ENCODE measurements around the gene CFAP54. TPM values are rescaled to one million over a fixed set of nuclear protein-coding genes. Genes with fewer than 3 reads are reported as not detected.

The CFAP54 gene
- total RNA-seq, 2 donors from 2014 or later: 0.90 to 1.2 TPM

DNA sequence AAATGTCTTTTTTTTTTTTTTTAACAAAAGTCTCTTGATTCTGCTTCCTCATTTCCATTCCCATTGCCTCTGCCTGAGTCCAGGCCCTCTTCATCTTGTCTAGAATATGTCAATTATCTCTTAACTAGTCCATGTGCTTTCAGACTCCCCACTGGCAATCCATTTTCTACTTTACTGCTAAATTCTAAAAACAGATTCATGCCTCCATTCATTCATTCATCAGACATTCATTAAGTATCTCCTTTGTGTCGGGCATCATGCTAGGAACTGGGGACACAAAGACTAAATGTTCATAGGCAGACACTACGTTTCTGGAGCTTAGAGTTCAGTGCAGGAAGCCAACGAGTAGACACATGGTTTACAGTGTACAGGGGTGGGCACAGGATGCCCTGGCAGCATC is 408.0 kb downstream of the CFAP54 start:
- DNase-seq (ENCODE audit: low spot score): no peak
- intact Hi-C loops (cut with DNase I): no loop called here

DNA sequence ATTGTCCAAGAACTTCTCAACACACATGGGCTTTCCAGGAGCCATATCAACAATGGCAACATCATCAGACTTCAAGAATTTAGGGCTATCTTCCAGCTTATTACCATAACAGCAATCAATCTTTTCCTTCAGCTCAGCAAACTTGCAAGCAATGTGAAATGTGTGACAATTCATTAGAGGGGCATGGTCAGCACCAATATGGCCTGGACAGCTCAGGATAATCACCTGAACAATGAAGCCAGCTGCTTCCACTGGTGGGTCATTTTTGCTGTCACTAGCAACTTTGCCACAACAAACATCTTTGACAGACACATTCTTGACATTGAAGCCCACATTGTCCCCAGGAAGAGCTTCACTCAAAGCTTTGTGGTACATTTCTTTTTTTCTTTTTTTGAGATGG is 411.8 kb downstream of the CFAP54 start:
- intact Hi-C loops (cut with DNase I): no loop called here
- no peak for DNase-seq (ENCODE audit: low spot score)

DNA sequence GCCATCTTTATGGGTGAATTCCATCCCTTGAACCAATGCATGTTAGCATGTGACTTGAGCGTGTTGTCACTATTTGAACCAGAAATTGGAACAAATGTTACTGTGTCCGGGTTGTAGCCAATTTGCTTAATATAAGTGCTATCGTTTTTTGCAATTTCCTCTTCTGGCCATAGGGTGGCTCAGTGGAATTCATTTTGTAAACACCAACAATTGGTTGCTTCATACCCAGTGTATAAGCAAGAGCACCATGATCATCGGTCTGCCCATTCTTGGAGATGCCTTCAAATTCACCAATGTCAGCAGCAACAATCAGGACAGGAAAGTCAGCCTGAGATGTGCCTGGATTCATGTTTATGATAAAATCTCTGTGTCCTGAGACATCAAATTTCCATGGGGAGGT is 412.7 kb downstream of the CFAP54 start:
- no peak for DNase-seq (ENCODE audit: low spot score)
- intact Hi-C loops (cut with DNase I): no loop called here

DNA sequence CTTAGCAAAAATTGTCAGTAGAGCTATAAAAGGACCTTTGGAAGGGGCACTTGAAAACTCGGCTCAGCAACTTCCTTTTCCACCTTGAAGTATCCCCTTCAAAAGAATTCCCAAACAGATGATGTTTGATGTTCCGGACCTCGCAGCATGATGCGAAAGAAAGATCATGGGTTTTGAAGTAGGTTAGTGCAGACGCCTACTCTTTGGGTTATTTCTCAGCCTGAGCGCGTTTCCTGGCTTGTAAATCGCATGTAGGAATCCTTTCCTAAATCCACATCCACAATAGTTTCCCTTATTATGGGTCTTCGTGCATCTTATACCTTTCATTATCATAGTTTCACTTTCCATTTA is 417.1 kb downstream of the CFAP54 start:
- intact Hi-C loops (cut with DNase I): no loop called here
- DNase-seq (ENCODE audit: low spot score): no peak

DNA sequence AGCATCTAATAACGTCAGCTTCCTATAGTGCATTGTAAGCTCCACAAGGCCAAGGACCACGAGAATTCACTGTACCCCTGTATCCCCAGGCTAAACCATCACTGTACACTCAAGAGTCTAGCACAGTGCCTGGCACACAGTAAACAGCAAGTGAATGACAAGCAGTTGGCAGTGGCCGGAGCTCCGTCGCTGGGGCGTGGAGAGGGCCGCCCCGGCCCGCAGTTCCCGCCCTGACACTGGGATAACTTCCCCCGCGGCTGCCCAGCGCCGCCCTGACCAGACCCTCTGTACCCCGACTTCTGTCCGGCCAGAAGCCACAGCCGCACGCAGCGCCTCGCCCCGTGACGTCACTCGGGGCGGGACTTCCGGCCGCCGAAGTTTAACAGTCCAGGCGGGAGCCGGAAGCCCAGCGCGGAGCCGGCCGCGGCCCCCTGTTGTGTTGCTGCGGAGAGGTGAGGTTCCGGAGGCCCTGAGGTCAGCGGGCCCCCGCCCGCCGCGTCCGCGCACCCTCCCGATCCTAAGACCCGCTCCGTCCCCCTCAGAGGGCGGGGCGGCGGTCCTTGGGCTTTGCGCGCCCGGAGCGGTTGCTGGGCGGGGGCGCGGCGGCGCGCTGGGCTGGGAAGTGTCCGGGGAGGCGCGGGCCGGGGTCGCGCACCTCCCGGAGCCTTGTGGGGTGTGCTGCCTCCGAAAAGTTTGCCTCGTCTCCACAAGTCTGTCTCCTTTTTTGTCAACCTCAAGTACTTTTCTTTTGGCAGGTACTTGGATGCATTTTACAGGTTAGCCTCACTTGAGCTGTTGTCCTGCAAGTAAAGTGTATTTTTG is 417.7 kb downstream of the CFAP54 start, which contains the start of gene NEDD1:
TSS of gene NEDD1 (plus strand) at position 409 of the 822 bp plus-strand sequence. CDS start 2,503 bp downstream, outside the sequence.
- DNase-seq (ENCODE audit: low spot score): peak; percentile 96
- intact Hi-C loops (cut with DNase I): no loop called here

DNA sequence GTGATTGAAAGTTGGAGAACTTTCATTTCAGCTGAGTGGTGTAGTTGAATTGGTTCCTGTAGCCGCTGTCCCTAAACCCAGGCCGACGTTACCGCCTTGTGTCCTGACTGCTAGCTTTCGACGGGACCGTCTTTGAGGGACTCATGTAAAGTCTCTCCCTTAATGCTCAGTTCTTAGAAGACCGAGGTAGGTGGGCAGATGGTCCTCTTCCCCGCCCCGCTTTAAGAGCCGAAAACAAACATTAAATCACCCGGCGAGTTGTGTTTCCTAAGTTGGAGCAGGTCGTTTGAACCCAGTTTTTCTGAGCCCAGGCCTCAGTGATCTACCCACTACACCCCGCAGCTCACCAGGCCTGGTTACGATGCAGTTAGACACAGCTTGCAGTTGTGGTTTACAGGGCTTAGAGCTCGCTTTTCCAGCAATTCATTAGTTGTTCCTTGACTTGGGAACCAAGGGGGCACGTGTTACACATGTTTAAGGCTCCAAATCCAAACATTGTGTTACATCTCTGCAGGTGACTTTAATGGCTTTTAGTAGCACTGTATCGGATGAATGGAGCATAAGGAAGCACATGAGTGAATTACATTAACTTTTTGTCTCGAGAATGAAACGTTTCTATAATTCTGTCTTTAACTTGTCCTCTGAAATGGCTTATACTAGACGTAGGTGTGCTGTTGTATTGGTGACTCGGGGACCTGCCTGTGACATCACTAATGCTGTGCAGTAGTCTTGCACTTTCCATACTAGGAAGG is 418.5 kb downstream of the CFAP54 start:
- DNase-seq (ENCODE audit: low spot score): no peak
- intact Hi-C loops (cut with DNase I): no loop called here

DNA sequence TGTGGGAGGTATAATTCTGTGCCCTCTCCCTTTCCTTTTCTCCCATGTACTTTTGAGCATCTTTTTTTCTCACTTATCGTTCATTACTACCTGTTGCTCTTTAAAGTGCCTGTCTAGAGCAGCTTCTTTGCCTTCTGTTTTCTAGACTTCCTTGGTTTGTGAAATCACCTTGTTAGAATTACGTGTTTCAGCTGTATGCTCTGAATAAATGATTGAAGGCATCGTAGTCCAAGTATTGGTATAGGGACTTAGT is 419.0 kb downstream of the CFAP54 start:
- intact Hi-C loops (cut with DNase I): no loop called here
- DNase-seq (ENCODE audit: low spot score): no peak

DNA sequence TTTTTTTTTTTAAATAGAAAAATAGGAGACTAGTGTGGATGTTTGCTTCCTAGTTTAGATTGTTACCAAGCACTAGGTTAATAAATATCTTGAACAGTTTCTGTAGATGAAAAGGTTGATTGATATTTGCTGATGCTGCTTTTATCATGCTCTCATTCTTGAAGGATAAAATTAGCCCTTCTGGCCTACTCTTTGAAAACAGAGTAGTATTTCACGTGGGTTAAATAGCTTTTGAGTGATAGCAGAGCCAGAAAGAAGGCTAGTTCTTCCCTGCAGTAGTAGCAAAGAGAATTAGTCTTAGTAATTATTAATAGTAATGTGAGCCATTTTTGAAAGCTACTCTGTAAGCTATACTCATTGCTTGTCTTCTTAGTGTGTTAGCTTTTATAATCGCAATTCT is 422.9 kb downstream of the CFAP54 start:
- DNase-seq (ENCODE audit: low spot score): no peak
- intact Hi-C loops (cut with DNase I): no loop called here

DNA sequence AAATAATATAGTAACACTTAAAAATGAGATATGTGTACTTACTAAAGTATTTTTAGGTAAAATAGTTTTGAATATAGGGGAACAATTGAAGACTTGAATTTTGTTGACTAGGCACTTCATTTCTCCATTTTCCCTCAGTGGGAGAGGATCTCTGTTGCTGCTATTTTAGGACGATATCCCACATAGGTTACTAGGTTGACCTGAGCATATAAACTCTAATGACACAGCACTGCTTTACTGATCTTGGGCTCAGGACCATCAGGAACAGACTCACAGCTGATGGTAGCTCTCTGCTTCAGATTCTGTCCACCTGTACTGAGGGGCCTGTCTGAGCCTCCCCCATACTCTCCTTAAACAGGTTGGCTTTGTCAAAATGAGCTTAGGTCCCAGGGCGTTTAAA is 423.6 kb downstream of the CFAP54 start:
- intact Hi-C loops (cut with DNase I): no loop called here

DNA sequence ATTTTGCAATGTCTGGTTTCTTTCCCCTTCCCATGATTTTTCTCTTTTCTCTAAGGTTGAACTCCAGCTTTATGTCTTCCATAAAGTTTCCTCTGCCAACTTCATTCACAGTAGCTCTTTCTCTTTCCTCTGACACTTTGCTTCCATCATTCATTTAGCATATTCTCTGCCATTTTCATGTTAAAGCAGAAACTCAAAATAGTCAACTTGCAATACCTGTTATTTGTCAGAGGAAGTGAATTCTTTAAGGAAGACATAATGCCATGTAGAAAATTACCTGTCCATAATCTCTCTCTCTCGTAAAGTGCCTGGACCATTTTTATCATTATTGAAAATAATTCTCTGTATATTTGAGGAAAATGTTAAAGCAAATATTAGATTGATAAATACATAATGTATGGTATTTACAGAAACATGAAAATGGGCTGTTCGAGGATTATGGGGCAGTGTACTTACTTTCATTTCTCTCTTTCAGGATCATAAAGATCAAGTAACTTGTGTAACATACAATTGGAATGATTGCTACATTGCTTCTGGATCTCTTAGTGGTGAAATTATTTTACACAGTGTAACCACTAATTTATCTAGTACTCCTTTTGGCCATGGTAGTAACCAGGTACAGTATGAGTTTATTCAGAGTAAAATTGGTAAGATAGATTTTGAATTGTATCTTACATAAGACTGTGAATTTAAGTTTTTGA is 430.3 kb downstream of the CFAP54 start:
- no peak for DNase-seq (ENCODE audit: low spot score)

More for the DNA sequence above, 423.6 kb downstream of the CFAP54 start:
- DNase-seq (ENCODE audit: low spot score): no peak

More for the DNA sequence above, 430.3 kb downstream of the CFAP54 start:
- intact Hi-C loops (cut with DNase I): no loop called here

Other genes with a start within 250 kb of the CFAP54 start
- 10 to 100 TPM; 46.4 to 50.1 TPM for gene CDK17, start 89.1 kb upstream of the CFAP54 start, total RNA-seq